ENCODE measurements around the gene ASB3.
"Not testable (repeated sequence)": the region's sequence is repeated elsewhere in the genome, so short reads cannot be mapped to it uniquely, and the experiment has no call there.

ASB3 gene

GRCh38 chr2:53785366-53785765, 1.4 kb downstream of the ASB3 start:
- no peak for DNase-seq (ENCODE audit: low spot score)

- DNase-seq (ENCODE audit: low spot score): no peak
Observed at GRCh38 chr2:53784436-53784835, 2.3 kb downstream of the ASB3 start.

GRCh38 chr2:53782676-53783075, 4.1 kb downstream of the ASB3 start:
- no peak for DNase-seq (ENCODE audit: low spot score)

GRCh38 chr2:53780056-53780455, 6.7 kb downstream of the ASB3 start:
- DNase-seq (ENCODE audit: low spot score): no peak

GRCh38 chr2:53778536-53779162, 8.1 kb downstream of the ASB3 start:
- no peak for DNase-seq (ENCODE audit: low spot score)

GRCh38 chr2:53777134-53777533, 9.6 kb downstream of the ASB3 start:
- DNase-seq (ENCODE audit: low spot score): no peak

GRCh38 chr2:53770264-53770663, 16.5 kb downstream of the ASB3 start:
- peak; percentile 76 for DNase-seq (ENCODE audit: low spot score)

GRCh38 chr2:53769318-53769945, 17.3 kb downstream of the ASB3 start:
- peak; percentile 20 for DNase-seq (ENCODE audit: low spot score)

- DNase-seq (ENCODE audit: low spot score): peak; percentile 56
Observed at GRCh38 chr2:53768242-53768542, 18.6 kb downstream of the ASB3 start.

GRCh38 chr2:53767405-53768241, 19.1 kb downstream of the ASB3 start, which contains the start of gene CHAC2:
Gene CHAC2, plus strand, starts transcription at chr2:53767804. Its CDS starts 83 bp downstream, at chr2:53767887.
- DNase-seq (ENCODE audit: low spot score): peak; percentile 87

- DNase-seq (ENCODE audit: low spot score): no peak
Observed at GRCh38 chr2:53765767-53766166, 21.0 kb downstream of the ASB3 start.

- not testable (repeated sequence) for DNase-seq (ENCODE audit: low spot score)
Observed at GRCh38 chr2:53757206-53757605, 29.5 kb downstream of the ASB3 start.

- DNase-seq (ENCODE audit: low spot score): no peak
Observed at GRCh38 chr2:53756644-53757043, 30.1 kb downstream of the ASB3 start.

- DNase-seq (ENCODE audit: low spot score): peak; percentile 86
Observed at GRCh38 chr2:53755121-53755520, 31.6 kb downstream of the ASB3 start.

GRCh38 chr2:53753041-53753440, 33.7 kb downstream of the ASB3 start:
- no peak for DNase-seq (ENCODE audit: low spot score)

- no peak for DNase-seq (ENCODE audit: low spot score)
Observed at GRCh38 chr2:53752385-53752784, 34.4 kb downstream of the ASB3 start.

- peak; percentile 23 for DNase-seq (ENCODE audit: low spot score)
Observed at GRCh38 chr2:53751728-53752127, 35.0 kb downstream of the ASB3 start.

- DNase-seq (ENCODE audit: low spot score): no peak
Observed at GRCh38 chr2:53750041-53750768, 36.5 kb downstream of the ASB3 start.

GRCh38 chr2:53744395-53745065, 42.2 kb downstream of the ASB3 start:
- DNase-seq (ENCODE audit: low spot score): no peak

- peak; percentile 51 for DNase-seq (ENCODE audit: low spot score)
Observed at GRCh38 chr2:53740170-53740569, 46.6 kb downstream of the ASB3 start.

- DNase-seq (ENCODE audit: low spot score): no peak
Observed at GRCh38 chr2:53739032-53739431, 47.7 kb downstream of the ASB3 start.

GRCh38 chr2:53737091-53737490, 49.7 kb downstream of the ASB3 start:
- DNase-seq (ENCODE audit: low spot score): no peak

Data from hematopoietic multipotent progenitor cell treated with erythropoietin and hydrocortisone succinate and interleukin-3 and kit ligand, for 15 days (in vitro differentiated cells).